Cardiac muscle cell (in vitro differentiated cells and primary cell): ENCODE data around the gene SMIM12. TPM values are rescaled to one million over a fixed set of nuclear protein-coding genes. Genes with fewer than 3 reads are reported as not detected.
"Not testable (repeated sequence)": the region's sequence is repeated elsewhere in the genome, so short reads cannot be mapped to it uniquely, and the experiment has no call there.

Experiments used
- DNase-seq, 2 donors: peaks; one replicate each; pipeline versions ENCODE4 v3.0.0 to v3.0.0-alpha.2; 2010 to 2017; ENCODE audit warnings: low read depth in 1 of 2, low spot score in 1 of 2
- H3K27ac ChIP-seq: fragments of 200-600 bp; sonication (generic); 2 replicates; pipeline ENCODE4 v1.5.1; 2016
- H3K27me3 ChIP-seq: fragments of 200-600 bp; sonication (generic); 2 replicates; pipeline ENCODE4 v1.6.0; 2016; ENCODE audit warnings: control low read depth
- H3K36me3 ChIP-seq: fragments of 200-600 bp; sonication (generic); 2 replicates; pipeline ENCODE4 v1.5.1; 2016; ENCODE audit warnings: control low read depth
- H3K4me1 ChIP-seq: fragments of 200-600 bp; sonication (generic); 2 replicates; pipeline ENCODE4 v1.8.1; 2017; ENCODE audit warnings: low read depth, mild to moderate bottlenecking, mixed run types
- H3K4me3 ChIP-seq: fragments of 200-600 bp; sonication (generic); 2 replicates; pipeline ENCODE4 v1.5.1; 2016; ENCODE audit warnings: mild to moderate bottlenecking
- H3K9me3 ChIP-seq: fragments of 200-600 bp; sonication (generic); 2 replicates; pipeline ENCODE4 v1.5.1; 2017; ENCODE audit warnings: low read depth, mild to moderate bottlenecking, control low read depth
- CTCF ChIP-seq: IDR thresholded peaks from 2 replicates; pipeline ENCODE4 v1.5.1; 2012; ENCODE audit warnings: low read depth, mild to moderate bottlenecking, low read length
- polyA plus RNA-seq: library from polyadenylated mRNA; unstranded; fragments of >200 nt; fragmentation: Nextera tagmentation; extraction: Ambion mirVana; gene quantifications from 2 replicates; pipeline ENCODE4 v1.2.1, GENCODE V29; 2016
- total RNA-seq: library from RNA; depleted of rRNA; stranded (reverse); fragments of >200 nt; gene quantifications from 2 replicates; pipeline ENCODE4 v1.2.3, GENCODE V29; 2016

The SMIM12 gene
- total and polyA plus RNA-seq, 2 experiments from 2014 or later, result 15.4 to 61.2 TPM

DNA sequence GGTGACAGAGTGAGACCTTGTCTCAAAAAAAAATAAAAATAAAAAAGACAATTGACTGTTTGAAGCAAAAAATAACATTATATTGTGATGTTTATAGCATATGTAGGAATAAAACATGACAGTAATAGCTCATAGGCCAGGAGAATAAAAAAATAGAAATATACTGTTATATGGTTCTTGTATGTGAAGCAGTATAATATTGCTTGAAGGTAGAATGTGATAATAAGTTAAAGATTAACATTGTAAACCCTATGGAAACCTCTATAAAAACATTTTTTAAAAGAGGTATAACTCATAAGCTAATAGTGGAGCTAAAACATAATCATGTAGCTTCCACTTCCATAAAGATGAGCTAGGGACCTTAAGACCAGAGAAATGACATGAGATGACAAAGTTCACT, 43.2 kb downstream of the SMIM12 start:
- Histone ChIP-seq H3K27me3 (no peaks in the 10 kb centered on the region), H3K36me3 (no peaks in the 10 kb centered on the region), H3K4me3 (no peak overlapping the region), H3K4me1 (no peaks in the 10 kb centered on the region), H3K9me3 (no peaks in the 10 kb centered on the region), H3K27ac (no peak overlapping the region)
- TF ChIP-seq CTCF, result no peak
- DNase-seq, result no peak

DNA sequence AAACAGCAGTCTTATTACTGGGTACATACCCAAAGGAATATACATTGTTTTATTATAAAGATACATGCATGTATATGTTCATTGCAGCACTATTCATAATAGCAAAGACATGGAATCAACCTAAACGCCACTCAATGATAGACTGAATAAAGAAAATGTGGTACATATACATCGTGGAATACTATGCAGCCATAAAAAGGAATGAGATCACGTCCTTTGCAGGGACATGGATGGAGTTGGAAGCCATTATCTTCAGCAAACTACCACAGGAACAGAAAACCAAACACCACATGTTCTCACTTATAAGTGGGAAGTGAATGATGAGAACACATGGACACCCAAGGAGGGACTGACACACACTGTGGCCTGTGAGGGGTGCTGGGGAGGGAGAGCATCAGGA, 48.8 kb downstream of the SMIM12 start:
- H3K36me3 ChIP-seq, H3K27me3 ChIP-seq, H3K27ac ChIP-seq, H3K4me3 ChIP-seq, H3K4me1 ChIP-seq, H3K9me3 ChIP-seq, DNase-seq: not testable (repeated sequence)

GRCh38 chr1:34808051-34808810, 51.3 kb downstream of the SMIM12 start:
- Histone ChIP-seq H3K27me3 (no peaks in the 10 kb centered on the region), H3K9me3 (no peaks in the 10 kb centered on the region), H3K27ac (no peak overlapping the region), H3K4me3 (no peak overlapping the region), H3K36me3 (no peaks in the 10 kb centered on the region), H3K4me1 (no peaks in the 10 kb centered on the region)
- DNase-seq, result no peak
- TF ChIP-seq CTCF, result no peak

DNA sequence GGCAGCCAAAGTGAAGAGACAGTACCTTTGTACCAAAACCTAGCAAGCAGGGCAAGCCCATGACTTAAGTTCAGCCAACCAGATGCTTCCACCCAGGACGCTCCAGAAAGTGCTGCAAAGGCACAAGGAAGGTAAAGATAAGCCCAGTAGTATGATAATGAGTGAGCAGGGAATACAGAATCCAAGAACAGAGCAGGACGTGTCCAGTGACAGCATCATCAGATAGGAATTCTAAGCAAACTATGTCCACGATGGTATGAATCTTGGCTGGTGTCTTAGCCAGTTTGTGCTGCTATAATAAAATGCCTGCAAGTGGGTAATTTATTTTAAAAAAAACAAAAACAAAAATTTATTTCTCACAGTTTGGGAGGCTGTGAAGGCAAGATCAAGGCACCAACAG, 53.2 kb downstream of the SMIM12 start:
- H3K27me3 ChIP-seq, result no peaks in the 10 kb centered on the region
- no peak for DNase-seq
- H3K4me1 ChIP-seq, result no peaks in the 10 kb centered on the region
- H3K4me3 ChIP-seq, result no peak overlapping the region
- no peak overlapping the region for H3K27ac ChIP-seq
- no peaks in the 10 kb centered on the region for H3K36me3 ChIP-seq
- TF ChIP-seq CTCF, result no peak
- H3K9me3 ChIP-seq, result no peaks in the 10 kb centered on the region

- no peak for DNase-seq
- TF ChIP-seq CTCF, result no peak
- no peak overlapping the region for H3K4me3 ChIP-seq
- H3K4me1 ChIP-seq, result no peaks in the 10 kb centered on the region
- no peaks in the 10 kb centered on the region for H3K27me3 ChIP-seq
- H3K36me3 ChIP-seq, result no peaks in the 10 kb centered on the region
- no peak overlapping the region for H3K27ac ChIP-seq
- H3K9me3 ChIP-seq, result no peaks in the 10 kb centered on the region
These were observed 55.8 kb downstream of the SMIM12 start for GRCh38 chr1:34803770-34804169.

Other genes with a start within 250 kb of the SMIM12 start
- not detected in 2 replicates for gene GJB5, start 104.7 kb downstream of the SMIM12 start, total RNA-seq
- gene GJB5, start 104.7 kb downstream of the SMIM12 start, polyA plus RNA-seq, result not detected in 2 replicates
- not detected in 2 replicates for gene GJB4, start 100.0 kb downstream of the SMIM12 start, total RNA-seq
- gene GJB4, start 100.0 kb downstream of the SMIM12 start, polyA plus RNA-seq, result not detected in 2 replicates
- not detected in 2 replicates for gene GJB3, start 78.5 kb downstream of the SMIM12 start, total RNA-seq
- gene GJB3, start 78.5 kb downstream of the SMIM12 start, polyA plus RNA-seq, result not detected in 2 replicates
- 0.07 and 0.42 TPM in 2 replicates for gene GJA4, start 66.8 kb downstream of the SMIM12 start, total RNA-seq
- 0.86 TPM in 1 of 2 replicates, not detected in the other for gene GJA4, start 66.8 kb downstream of the SMIM12 start, polyA plus RNA-seq
- 0.42 and 0.95 TPM in 2 replicates for gene DLGAP3, start 69.9 kb upstream of the SMIM12 start, total RNA-seq
- gene DLGAP3, start 69.9 kb upstream of the SMIM12 start, polyA plus RNA-seq, result 0.26 and 0.48 TPM in 2 replicates
- gene TMEM35B, start 125.6 kb upstream of the SMIM12 start, total RNA-seq, result 6.8 and 14.5 TPM in 2 replicates
- gene TMEM35B, start 125.6 kb upstream of the SMIM12 start, polyA plus RNA-seq, result 24.3 and 42.7 TPM in 2 replicates
- 4.7 and 11.2 TPM in 2 replicates for gene ZMYM6, start 172.2 kb upstream of the SMIM12 start, total RNA-seq
- gene ZMYM6, start 172.2 kb upstream of the SMIM12 start, polyA plus RNA-seq, result 7.3 and 7.7 TPM in 2 replicates
- gene ZMYM1, start 219.6 kb upstream of the SMIM12 start, total RNA-seq, result 5.4 and 12.2 TPM in 2 replicates
- gene ZMYM1, start 219.6 kb upstream of the SMIM12 start, polyA plus RNA-seq, result 7.5 and 19.1 TPM in 2 replicates